ENCODE results near the gene CRYL1.

Gene CRYL1

GRCh38 chr13:20362484-20363041 is 163.1 kb downstream of the CRYL1 start:
- peaks cover 5% of the 10 kb centered on the region for H3K4me1 ChIP-seq (ENCODE audit: control insufficient read depth, insufficient read depth, low read length)
- no peak overlapping the region for H3K4me3 ChIP-seq (ENCODE audit: insufficient read depth, low read depth, low read length)
- no peak overlapping the region for H3K27ac ChIP-seq (ENCODE audit: insufficient read depth, low read depth, low read length, poor library complexity, severe bottlenecking)
- no peaks in the 10 kb centered on the region for H3K9me3 ChIP-seq (ENCODE audit: control insufficient read depth, low read length)
- 82% methylated on average over 17 of the region's 17 CpGs for WGBS, 2 experiments
- no peaks in the 10 kb centered on the region for H3K36me3 ChIP-seq (ENCODE audit: control insufficient read depth, insufficient read depth, low read length)
- peaks cover 3% of the 10 kb centered on the region for H3K27me3 ChIP-seq (ENCODE audit: control insufficient read depth, insufficient read depth, low read length, poor library complexity, severe bottlenecking)

DNA sequence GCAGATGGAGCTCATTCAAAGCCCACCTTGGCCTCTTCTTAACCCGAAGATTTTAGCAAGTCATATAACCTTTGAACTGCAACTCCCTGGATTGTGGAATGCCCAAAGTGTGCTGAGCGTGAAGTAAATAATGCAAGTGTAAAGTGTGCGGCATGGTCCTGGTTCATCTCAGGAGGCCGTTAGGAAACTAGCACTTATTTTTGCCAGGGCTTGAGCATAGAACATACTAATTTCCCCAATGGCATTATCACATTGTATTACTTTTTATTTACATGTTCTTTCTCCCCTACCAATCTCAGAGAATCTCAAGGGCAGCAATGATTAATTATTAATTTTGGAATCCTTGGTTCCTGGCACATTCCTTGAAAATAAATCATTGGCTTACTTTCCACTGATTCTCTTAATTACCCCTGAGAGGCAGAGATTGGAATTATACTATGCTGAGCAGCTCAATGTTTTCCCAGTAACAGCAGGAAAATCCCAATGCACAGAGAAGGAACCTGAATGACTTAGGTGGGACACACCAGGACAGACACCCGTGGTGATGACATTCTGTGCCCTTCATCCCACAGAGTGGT is 164.7 kb downstream of the CRYL1 start:
- no peak overlapping the region for H3K27ac ChIP-seq (ENCODE audit: insufficient read depth, low read depth, low read length, poor library complexity, severe bottlenecking)
- H3K36me3 ChIP-seq (ENCODE audit: control insufficient read depth, insufficient read depth, low read length), result no peaks in the 10 kb centered on the region
- H3K9me3 ChIP-seq (ENCODE audit: control insufficient read depth, low read length), result no peaks in the 10 kb centered on the region
- 95 to 96% methylated on average over 5 of the region's 5 CpGs for WGBS, 2 experiments
- H3K4me1 ChIP-seq (ENCODE audit: control insufficient read depth, insufficient read depth, low read length), result peaks cover 5% of the 10 kb centered on the region
- peaks cover 3% of the 10 kb centered on the region for H3K27me3 ChIP-seq (ENCODE audit: control insufficient read depth, insufficient read depth, low read length, poor library complexity, severe bottlenecking)
- no peak overlapping the region for H3K4me3 ChIP-seq (ENCODE audit: insufficient read depth, low read depth, low read length)

DNA sequence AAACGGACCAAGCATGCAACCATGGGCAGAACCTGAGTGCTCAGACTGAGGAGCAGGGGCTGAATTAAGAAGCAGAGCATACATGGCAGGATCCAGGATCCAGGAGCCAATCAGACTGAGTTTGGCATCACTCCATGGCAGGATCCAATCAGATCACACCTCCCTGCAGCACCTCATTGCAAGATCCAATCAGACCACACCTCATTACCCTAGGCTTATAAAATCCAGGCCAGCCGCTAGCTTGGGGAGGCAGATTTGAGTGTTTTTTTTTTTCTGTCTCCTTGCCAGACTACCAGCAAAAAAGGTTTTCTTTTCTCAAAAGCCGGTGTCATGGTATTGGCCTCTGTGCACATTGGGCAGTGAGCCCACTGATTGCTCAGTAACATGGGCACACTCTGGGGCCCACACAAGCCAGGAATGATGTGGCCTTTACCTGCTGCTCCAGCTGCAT is 165.6 kb downstream of the CRYL1 start:
- Histone ChIP-seq H3K27ac (ENCODE audit: insufficient read depth, low read depth, low read length, poor library complexity, severe bottlenecking) (no peak overlapping the region), H3K4me1 (ENCODE audit: control insufficient read depth, insufficient read depth, low read length) (peaks cover 5% of the 10 kb centered on the region), H3K9me3 (ENCODE audit: control insufficient read depth, low read length) (no peaks in the 10 kb centered on the region), H3K36me3 (ENCODE audit: control insufficient read depth, insufficient read depth, low read length) (no peaks in the 10 kb centered on the region), H3K27me3 (ENCODE audit: control insufficient read depth, insufficient read depth, low read length, poor library complexity, severe bottlenecking) (peaks cover 3% of the 10 kb centered on the region), H3K4me3 (ENCODE audit: insufficient read depth, low read depth, low read length) (no peak overlapping the region)
- 93 to 95% methylated on average over 3 of the region's 3 CpGs for WGBS, 2 experiments

DNA sequence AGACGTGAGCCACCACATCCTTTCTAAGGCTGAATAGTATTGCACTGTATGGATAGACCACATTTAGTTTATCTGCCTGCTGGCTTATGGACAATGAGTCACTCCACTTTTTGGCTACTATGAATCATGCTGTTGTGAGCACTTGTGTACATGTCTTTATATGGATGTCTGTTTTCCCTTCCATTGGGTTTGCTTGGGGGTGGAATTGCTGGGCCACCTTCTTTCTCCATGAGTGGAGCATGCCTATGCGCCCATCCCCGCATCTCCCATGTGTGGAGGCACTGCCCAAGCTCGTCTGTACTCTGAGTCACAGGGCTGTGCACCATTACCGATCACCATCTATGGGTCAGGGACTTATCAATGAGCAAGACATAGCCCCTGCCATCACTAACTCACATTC is 166.3 kb downstream of the CRYL1 start:
- 86 to 94% methylated on average over 5 of the region's 5 CpGs for WGBS, 2 experiments
- H3K36me3 ChIP-seq (ENCODE audit: control insufficient read depth, insufficient read depth, low read length), result no peaks in the 10 kb centered on the region
- no peaks in the 10 kb centered on the region for H3K9me3 ChIP-seq (ENCODE audit: control insufficient read depth, low read length)
- no peak overlapping the region for H3K4me3 ChIP-seq (ENCODE audit: insufficient read depth, low read depth, low read length)
- H3K4me1 ChIP-seq (ENCODE audit: control insufficient read depth, insufficient read depth, low read length), result peaks cover 5% of the 10 kb centered on the region
- H3K27me3 ChIP-seq (ENCODE audit: control insufficient read depth, insufficient read depth, low read length, poor library complexity, severe bottlenecking), result peaks cover 1% of the 10 kb centered on the region
- no peak overlapping the region for H3K27ac ChIP-seq (ENCODE audit: insufficient read depth, low read depth, low read length, poor library complexity, severe bottlenecking)

- H3K9me3 ChIP-seq (ENCODE audit: control insufficient read depth, low read length), result no peaks in the 10 kb centered on the region
- no peak overlapping the region for H3K4me3 ChIP-seq (ENCODE audit: insufficient read depth, low read depth, low read length)
- no peaks in the 10 kb centered on the region for H3K4me1 ChIP-seq (ENCODE audit: control insufficient read depth, insufficient read depth, low read length)
- WGBS, 2 experiments, result 87 to 89% methylated on average over 8 of the region's 8 CpGs
- H3K36me3 ChIP-seq (ENCODE audit: control insufficient read depth, insufficient read depth, low read length), result no peaks in the 10 kb centered on the region
- no peaks in the 10 kb centered on the region for H3K27me3 ChIP-seq (ENCODE audit: control insufficient read depth, insufficient read depth, low read length, poor library complexity, severe bottlenecking)
- no peak overlapping the region for H3K27ac ChIP-seq (ENCODE audit: insufficient read depth, low read depth, low read length, poor library complexity, severe bottlenecking)
These were observed 167.6 kb downstream of the CRYL1 start for GRCh38 chr13:20358022-20358421.

DNA sequence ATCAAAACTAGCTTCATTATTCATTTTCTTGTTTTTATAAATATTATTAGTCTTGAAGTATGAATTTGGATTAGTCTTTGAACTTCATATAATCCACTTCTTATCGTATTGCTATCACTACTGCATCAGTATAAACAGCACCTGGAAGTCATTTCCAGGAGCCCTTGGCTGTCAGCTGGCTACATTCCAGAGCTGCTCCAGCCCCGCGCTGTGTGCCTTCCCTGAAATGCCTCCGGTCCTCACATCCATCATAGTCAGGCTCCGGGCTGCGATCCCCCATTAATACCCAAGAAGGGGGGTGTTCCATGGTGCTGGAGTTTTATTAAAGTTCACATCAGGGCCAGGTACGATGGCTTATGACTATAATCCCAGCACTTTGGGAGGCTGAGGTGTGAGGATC is 169.2 kb downstream of the CRYL1 start:
- H3K9me3 ChIP-seq (ENCODE audit: control insufficient read depth, low read length), result no peaks in the 10 kb centered on the region
- WGBS, 2 experiments, result 86 to 90% methylated on average over 7 of the region's 7 CpGs
- no peaks in the 10 kb centered on the region for H3K4me1 ChIP-seq (ENCODE audit: control insufficient read depth, insufficient read depth, low read length)
- H3K4me3 ChIP-seq (ENCODE audit: insufficient read depth, low read depth, low read length), result no peak overlapping the region
- H3K27ac ChIP-seq (ENCODE audit: insufficient read depth, low read depth, low read length, poor library complexity, severe bottlenecking), result no peak overlapping the region
- H3K36me3 ChIP-seq (ENCODE audit: control insufficient read depth, insufficient read depth, low read length), result no peaks in the 10 kb centered on the region
- H3K27me3 ChIP-seq (ENCODE audit: control insufficient read depth, insufficient read depth, low read length, poor library complexity, severe bottlenecking), result no peaks in the 10 kb centered on the region

DNA sequence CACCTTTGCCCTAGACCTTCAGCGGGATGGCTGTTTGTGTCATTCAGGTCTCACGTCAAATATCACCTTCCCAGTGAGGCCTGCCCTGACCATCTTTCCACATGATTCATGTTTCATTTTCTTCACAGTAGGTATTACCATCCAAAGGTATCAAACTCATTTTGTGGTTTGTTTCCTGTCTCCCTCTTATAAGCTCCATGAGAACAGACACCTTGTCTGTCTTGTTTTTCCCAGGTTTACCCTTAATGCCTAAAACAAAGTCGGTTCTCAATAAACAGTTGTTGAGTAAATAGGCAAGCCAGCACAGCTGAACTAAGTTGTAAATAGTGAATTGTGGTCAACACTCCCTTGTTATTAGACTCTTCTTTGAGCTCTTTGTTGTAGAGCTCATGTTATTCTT is 170.9 kb downstream of the CRYL1 start:
- peaks cover 8% of the 10 kb centered on the region for H3K4me1 ChIP-seq (ENCODE audit: control insufficient read depth, insufficient read depth, low read length)
- H3K27ac ChIP-seq (ENCODE audit: insufficient read depth, low read depth, low read length, poor library complexity, severe bottlenecking), result no peak overlapping the region
- no peaks in the 10 kb centered on the region for H3K27me3 ChIP-seq (ENCODE audit: control insufficient read depth, insufficient read depth, low read length, poor library complexity, severe bottlenecking)
- WGBS, 2 experiments, result 90 to 92% methylated on average over 3 of the region's 3 CpGs
- no peak overlapping the region for H3K4me3 ChIP-seq (ENCODE audit: insufficient read depth, low read depth, low read length)
- no peaks in the 10 kb centered on the region for H3K36me3 ChIP-seq (ENCODE audit: control insufficient read depth, insufficient read depth, low read length)
- no peaks in the 10 kb centered on the region for H3K9me3 ChIP-seq (ENCODE audit: control insufficient read depth, low read length)

DNA sequence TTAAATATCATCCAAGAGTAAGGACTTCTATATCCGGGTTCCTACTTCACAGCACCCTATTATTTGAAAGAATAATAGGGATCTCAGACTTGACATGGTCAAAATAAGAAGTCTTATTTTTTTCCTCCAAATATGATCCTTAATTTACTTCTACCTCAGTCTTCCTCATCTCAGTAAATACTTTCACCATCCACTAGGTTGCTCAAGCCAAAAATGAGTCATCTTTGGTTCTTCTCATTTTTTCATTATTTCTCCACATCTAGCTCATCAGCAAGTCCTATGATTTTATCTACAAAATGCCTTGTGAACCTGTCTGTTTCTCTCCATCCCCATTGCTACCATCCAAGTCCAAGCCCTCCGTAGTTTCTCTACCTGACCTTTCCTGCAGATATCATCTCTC is 171.7 kb downstream of the CRYL1 start:
- H3K27ac ChIP-seq (ENCODE audit: insufficient read depth, low read depth, low read length, poor library complexity, severe bottlenecking), result no peak overlapping the region
- no peak overlapping the region for H3K4me3 ChIP-seq (ENCODE audit: insufficient read depth, low read depth, low read length)
- H3K9me3 ChIP-seq (ENCODE audit: control insufficient read depth, low read length), result no peaks in the 10 kb centered on the region
- 92% methylated on average over 2 of the region's 2 CpGs for WGBS, 2 experiments
- peaks cover 11% of the 10 kb centered on the region for H3K4me1 ChIP-seq (ENCODE audit: control insufficient read depth, insufficient read depth, low read length)
- no peaks in the 10 kb centered on the region for H3K36me3 ChIP-seq (ENCODE audit: control insufficient read depth, insufficient read depth, low read length)
- H3K27me3 ChIP-seq (ENCODE audit: control insufficient read depth, insufficient read depth, low read length, poor library complexity, severe bottlenecking), result no peaks in the 10 kb centered on the region

Data from ectodermal cell (in vitro differentiated cells).